Raji (cell line): ENCODE measurements around the gene SMDT1.

ENCODE experiments used
- POLR2A ChIP-seq: IDR thresholded peaks from 2 replicates; pipeline ENCODE4 v1.6.1; 2011; ENCODE audit warnings: low read depth, low read length, control low read depth; ENCODE audit not compliant: insufficient read depth

SMDT1 gene

GRCh38 chr22:42079319-42080251, at the start of gene SMDT1:
TSS of gene SMDT1 (plus strand) at chr22:42079700. CDS start at chr22:42079769, 69 bp downstream.
- TF ChIP-seq POLR2A, result peak; percentile 83

GRCh38 chr22:42033263-42034181, 46.0 kb upstream of the SMDT1 start:
- TF ChIP-seq POLR2A, result no peak

- TF ChIP-seq POLR2A, result no peak
Measured at GRCh38 chr22:42035256-42035655, 44.2 kb upstream of the SMDT1 start.

- TF ChIP-seq POLR2A, result no peak
Measured at GRCh38 chr22:42039271-42039670, 40.2 kb upstream of the SMDT1 start.

GRCh38 chr22:42041784-42042183, 37.7 kb upstream of the SMDT1 start:
- TF ChIP-seq POLR2A, result no peak

- no peak for TF ChIP-seq POLR2A
Measured at GRCh38 chr22:42050641-42051180, 28.8 kb upstream of the SMDT1 start.

- TF ChIP-seq POLR2A, result no peak
Measured at GRCh38 chr22:42052765-42053164, 26.7 kb upstream of the SMDT1 start.

GRCh38 chr22:42056757-42057511, 22.6 kb upstream of the SMDT1 start:
- TF ChIP-seq POLR2A, result no peak

GRCh38 chr22:42060489-42060888, 19.0 kb upstream of the SMDT1 start:
- no peak for TF ChIP-seq POLR2A

GRCh38 chr22:42061041-42061440, 18.5 kb upstream of the SMDT1 start:
- TF ChIP-seq POLR2A, result no peak

GRCh38 chr22:42062506-42063170, 16.9 kb upstream of the SMDT1 start:
- TF ChIP-seq POLR2A, result no peak

- no peak for TF ChIP-seq POLR2A
Measured at GRCh38 chr22:42064629-42065028, 14.9 kb upstream of the SMDT1 start.

GRCh38 chr22:42065438-42066125, 13.9 kb upstream of the SMDT1 start:
- TF ChIP-seq POLR2A, result no peak
